Fibroblast of lung (primary cell): ENCODE data around the gene ERVMER34-1.

Experiments used
- CTCF ChIP-seq, 2 donors: IDR thresholded peaks in 1 of 2; conservative IDR thresholded peaks in 1 of 2; 1 replicate in 1 of 2; 2 replicates in 1 of 2; pipeline ENCODE4 v1.5.1; 2011 to 2012; ENCODE audit warnings: low read length in 2 of 2, control low read depth in 1 of 2, inconsistent platforms in 1 of 2, low read depth in 1 of 2, mild to moderate bottlenecking in 1 of 2
- EZH2 ChIP-seq: IDR thresholded peaks from 2 replicates; pipeline ENCODE4 v1.5.1; 2012; ENCODE audit warnings: low read length, control low read depth, mild to moderate bottlenecking; ENCODE audit errors: missing control alignments

GRCh38 chr4:52701207-52701606 lies 50.0 kb downstream of the ERVMER34-1 start:
- TF ChIP-seq CTCF (conservative IDR thresholded peaks at IDR 0.05 in 1 of 2, IDR thresholded peaks at IDR 0.05 in 1 of 2; ENCODE audit: low read depth in 1 of 2, low read length in 2 of 2): no peak
- no peak for TF ChIP-seq EZH2
